HUES48 (cell line): ENCODE data around the gene PER1.
A peak's percentile ranks its signal among the peaks of the same experiment; 100 is the strongest.
"Not testable (repeated sequence)": the region's sequence is repeated elsewhere in the genome, so short reads cannot be mapped to it uniquely, and the experiment has no call there.

Experiments
- H3K27ac ChIP-seq: one replicate; pipeline ENCODE4 v1.7.0; 2013; ENCODE audit warnings: low read depth, low read length, inconsistent platforms
- H3K27me3 ChIP-seq: 2 replicates; pipeline ENCODE4 v1.6.1; 2013; ENCODE audit warnings: mild to moderate bottlenecking, low read length; ENCODE audit not compliant: control insufficient read depth, insufficient read depth
- H3K36me3 ChIP-seq: 2 replicates; pipeline ENCODE4 v1.6.1; 2013; ENCODE audit warnings: low read length; ENCODE audit not compliant: control insufficient read depth, insufficient read depth
- H3K4me1 ChIP-seq: 2 replicates; pipeline ENCODE4 v1.6.1; 2013; ENCODE audit warnings: mild to moderate bottlenecking, low read length; ENCODE audit not compliant: control insufficient read depth, insufficient read depth
- H3K4me3 ChIP-seq: 2 replicates; pipeline ENCODE4 v1.5.1; 2013; ENCODE audit warnings: mild to moderate bottlenecking, low read depth, low read length
- H3K9ac ChIP-seq: 2 replicates; pipeline ENCODE4 v1.6.1; 2013; ENCODE audit warnings: mild to moderate bottlenecking, low read depth, low read length, moderate library complexity
- H3K9me3 ChIP-seq: 2 replicates; pipeline ENCODE4 v1.6.1; 2013; ENCODE audit warnings: low read length; ENCODE audit not compliant: control insufficient read depth, insufficient read depth

PER1 gene

GRCh38 chr17:8186446-8186786 lies 34.2 kb upstream of the PER1 start:
- peak overlapping the region; percentile 13; the same call in 1 of the 2 replicates for H3K9ac ChIP-seq
- peak overlapping the region; percentile 44 for H3K27ac ChIP-seq
- H3K4me3 ChIP-seq = peak overlapping the region; percentile 87
- no peaks in the 10 kb centered on the region for H3K36me3 ChIP-seq
- H3K4me1 ChIP-seq = peaks cover 8% of the 10 kb centered on the region
- H3K9me3 ChIP-seq = no peaks in the 10 kb centered on the region
- H3K27me3 ChIP-seq = peaks cover 13% of the 10 kb centered on the region

GRCh38 chr17:8185582-8186445 lies 33.6 kb upstream of the PER1 start:
- H3K4me1 ChIP-seq = peaks cover 8% of the 10 kb centered on the region
- no peaks in the 10 kb centered on the region for H3K36me3 ChIP-seq
- H3K9ac ChIP-seq = peak overlapping the region; percentile 13; the same call in 1 of the 2 replicates
- H3K27me3 ChIP-seq = peaks cover 13% of the 10 kb centered on the region
- peak overlapping the region; percentile 87 for H3K4me3 ChIP-seq
- H3K27ac ChIP-seq = peak overlapping the region; percentile 44
- H3K9me3 ChIP-seq = no peaks in the 10 kb centered on the region

- no peaks in the 10 kb centered on the region for H3K9me3 ChIP-seq
- H3K9ac ChIP-seq = peak overlapping the region; percentile 68
- H3K36me3 ChIP-seq = no peaks in the 10 kb centered on the region
- peaks cover 20% of the 10 kb centered on the region for H3K4me1 ChIP-seq
- H3K27me3 ChIP-seq = no peaks in the 10 kb centered on the region
- peak overlapping the region; percentile 67 for H3K27ac ChIP-seq
- H3K4me3 ChIP-seq = peak overlapping the region; percentile 86
These were observed 25.0 kb upstream of the PER1 start for GRCh38 chr17:8176998-8177731.

DNA sequence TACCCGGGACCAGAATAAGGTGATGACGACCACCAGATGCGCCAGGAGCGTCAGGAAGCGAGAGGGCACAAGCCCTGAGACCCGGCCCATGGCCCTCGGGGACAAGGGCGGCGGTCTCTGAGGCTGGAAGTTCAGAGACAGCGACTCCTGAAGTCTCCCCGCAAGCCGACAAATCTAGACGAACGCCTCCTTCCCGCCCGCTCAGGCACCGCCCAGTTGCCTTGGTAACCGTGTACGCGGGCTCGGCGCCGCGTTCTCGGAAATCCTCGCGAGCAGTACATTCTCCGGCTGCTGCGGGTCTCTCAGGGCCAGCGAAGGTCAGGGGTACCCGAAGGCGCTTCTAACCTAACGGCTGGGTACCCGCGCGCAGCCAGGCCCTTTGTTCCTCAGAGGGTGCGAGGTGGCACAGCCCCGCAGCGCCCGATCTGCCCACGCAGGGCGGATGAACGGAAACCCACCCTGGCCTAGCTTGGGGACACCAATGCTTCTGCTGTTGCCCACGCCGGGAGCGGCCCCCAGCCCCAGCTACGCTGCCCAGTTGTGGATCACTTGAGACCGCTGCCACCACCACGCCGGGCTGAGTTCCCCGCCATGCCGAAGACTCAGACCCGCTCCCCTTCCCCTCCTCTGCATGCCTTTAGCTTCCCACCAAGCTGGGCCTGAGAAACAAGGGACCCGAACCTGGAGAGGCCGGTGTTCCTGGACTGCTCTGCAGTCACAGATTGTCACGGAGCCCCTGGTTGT lies 24.2 kb upstream of the PER1 start, which contains the start of gene TMEM107:
TMEM107 (minus strand) TSS at position 184 of the 744 bp plus-strand sequence; CDS start at position 90, 94 bp downstream.
- Histone ChIP-seq H3K27ac (peak within 1 kb of the TSS; percentile 67), H3K9ac (peak within 1 kb of the TSS; percentile 68), H3K4me1 (peaks cover 20% of the 10 kb centered on the region), H3K9me3 (no peaks in the 10 kb centered on the region), H3K27me3 (no peaks in the 10 kb centered on the region), H3K4me3 (peak within 1 kb of the TSS; percentile 86), H3K36me3 (no peaks in the 10 kb centered on the region)

DNA sequence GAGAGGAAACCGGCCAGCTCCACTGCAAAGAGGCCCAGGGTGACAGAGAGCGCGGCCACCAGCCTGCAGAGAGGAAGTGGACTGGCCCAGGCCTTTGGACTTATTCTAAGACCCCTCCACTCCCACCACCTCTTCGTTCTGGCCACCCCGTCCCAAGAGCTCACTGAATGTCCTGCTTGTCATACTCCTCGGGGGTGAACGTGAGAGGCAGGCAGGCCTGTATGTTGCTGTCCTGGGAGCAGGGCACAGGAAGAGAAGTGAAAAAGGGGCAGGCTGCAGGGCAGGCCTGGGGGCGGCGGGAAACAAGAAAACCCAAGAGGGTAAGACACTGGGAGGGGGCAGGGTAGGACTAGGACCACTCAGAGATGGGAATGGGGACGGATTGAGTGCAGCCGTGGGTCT lies 23.6 kb upstream of the PER1 start:
- H3K4me1 ChIP-seq = peaks cover 20% of the 10 kb centered on the region
- no peaks in the 10 kb centered on the region for H3K27me3 ChIP-seq
- no peaks in the 10 kb centered on the region for H3K36me3 ChIP-seq
- peak overlapping the region; percentile 68; the same call in 1 of the 2 replicates for H3K9ac ChIP-seq
- peak overlapping the region; percentile 86 for H3K4me3 ChIP-seq
- H3K27ac ChIP-seq = peak overlapping the region; percentile 67
- H3K9me3 ChIP-seq = no peaks in the 10 kb centered on the region

GRCh38 chr17:8173871-8174322 lies 21.7 kb upstream of the PER1 start:
- Histone ChIP-seq H3K9ac (peak overlapping the region; percentile 97), H3K27me3 (no peaks in the 10 kb centered on the region), H3K4me3 (peak overlapping the region; percentile 72), H3K4me1 (peaks cover 20% of the 10 kb centered on the region), H3K27ac (peak overlapping the region; percentile 98), H3K9me3 (no peaks in the 10 kb centered on the region), H3K36me3 (no peaks in the 10 kb centered on the region)

DNA sequence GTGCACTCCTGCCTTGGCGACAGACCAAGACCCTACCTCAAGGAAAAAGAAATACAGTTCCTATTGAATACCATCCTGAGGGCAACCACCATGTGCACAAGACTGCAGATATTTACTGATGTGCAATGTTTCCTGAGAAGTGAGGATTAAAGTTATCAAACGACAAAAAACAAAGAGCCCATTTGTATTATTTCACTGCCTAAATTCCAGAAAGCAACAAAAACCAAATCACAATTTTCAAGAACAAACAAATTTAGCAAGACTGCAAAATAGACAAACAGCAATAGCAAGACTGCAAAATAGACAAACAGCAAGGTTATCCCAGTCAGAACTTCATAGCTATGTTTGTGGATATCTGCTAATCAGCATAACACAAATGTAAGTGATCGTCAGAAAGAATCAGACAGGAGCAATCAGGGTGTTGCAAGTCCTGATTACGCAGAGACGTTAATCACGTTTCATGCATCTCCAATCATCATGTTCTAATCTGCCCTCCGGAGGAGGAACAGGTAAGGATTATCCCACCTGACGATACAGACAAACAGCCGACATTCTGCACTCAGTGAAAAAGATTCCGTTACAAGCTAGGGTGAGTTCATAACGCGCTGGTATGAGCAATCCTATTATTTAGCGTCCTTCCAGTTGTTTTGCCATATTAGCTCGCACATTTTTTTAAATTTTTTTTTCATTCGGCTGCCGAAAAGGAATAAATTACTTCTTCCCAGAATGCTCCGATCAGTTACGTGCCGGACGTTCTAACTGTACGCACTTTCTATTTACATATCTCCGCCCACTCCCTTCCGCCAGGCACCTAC lies 21.1 kb upstream of the PER1 start:
- Histone ChIP-seq H3K9ac (peak overlapping the region; percentile 97), H3K9me3 (no peaks in the 10 kb centered on the region), H3K27ac (peak overlapping the region; percentile 98), H3K27me3 (no peaks in the 10 kb centered on the region), H3K4me1 (peaks cover 20% of the 10 kb centered on the region), H3K36me3 (no peaks in the 10 kb centered on the region), H3K4me3 (peak overlapping the region; percentile 72)

DNA sequence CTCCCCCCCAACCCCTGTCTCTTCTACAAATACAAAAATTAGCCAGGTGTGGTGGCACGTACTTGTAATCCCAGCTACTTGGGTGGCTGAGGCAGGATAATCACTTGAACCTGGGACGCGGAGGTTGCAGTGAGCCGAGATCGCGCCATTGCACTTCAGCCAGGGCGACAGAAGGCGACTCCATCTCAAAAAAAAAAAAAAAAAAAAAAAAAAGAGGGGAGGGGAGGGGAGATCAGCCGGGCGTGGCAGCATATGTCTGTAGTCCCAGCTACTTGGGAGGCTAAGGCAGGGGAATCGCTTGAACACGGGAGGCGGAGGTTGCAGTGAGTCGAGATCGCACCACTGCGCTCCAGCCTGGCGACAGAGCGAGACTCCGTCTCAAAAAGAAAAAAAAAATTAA lies 18.0 kb upstream of the PER1 start:
- not testable (repeated sequence) for H3K4me3 ChIP-seq, H3K4me1 ChIP-seq, H3K9ac ChIP-seq, H3K27ac ChIP-seq, H3K9me3 ChIP-seq, H3K36me3 ChIP-seq, H3K27me3 ChIP-seq

DNA sequence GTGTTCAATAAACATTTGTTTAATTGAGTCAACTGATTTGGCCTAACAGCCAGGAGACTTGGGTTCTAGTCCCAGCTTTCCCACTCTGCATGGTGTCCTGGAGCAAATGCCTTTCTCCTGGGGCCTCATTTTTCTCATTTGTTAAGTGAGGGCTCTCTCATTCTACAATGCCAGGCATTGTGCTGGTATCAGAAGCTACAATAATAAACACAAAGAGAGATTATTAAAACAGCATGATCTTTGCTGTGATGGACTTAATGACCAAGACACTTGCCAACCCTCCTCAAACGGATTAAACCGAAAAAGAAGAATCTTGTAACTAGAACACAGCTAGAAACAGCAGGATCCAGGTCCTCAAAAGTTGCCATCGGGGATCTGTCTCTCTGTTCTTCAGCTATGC lies 15.3 kb upstream of the PER1 start:
- Histone ChIP-seq H3K27ac (no peak overlapping the region), H3K36me3 (no peaks in the 10 kb centered on the region), H3K27me3 (no peaks in the 10 kb centered on the region), H3K9ac (no peak overlapping the region), H3K9me3 (no peaks in the 10 kb centered on the region), H3K4me3 (no peak overlapping the region), H3K4me1 (peaks cover 13% of the 10 kb centered on the region)

DNA sequence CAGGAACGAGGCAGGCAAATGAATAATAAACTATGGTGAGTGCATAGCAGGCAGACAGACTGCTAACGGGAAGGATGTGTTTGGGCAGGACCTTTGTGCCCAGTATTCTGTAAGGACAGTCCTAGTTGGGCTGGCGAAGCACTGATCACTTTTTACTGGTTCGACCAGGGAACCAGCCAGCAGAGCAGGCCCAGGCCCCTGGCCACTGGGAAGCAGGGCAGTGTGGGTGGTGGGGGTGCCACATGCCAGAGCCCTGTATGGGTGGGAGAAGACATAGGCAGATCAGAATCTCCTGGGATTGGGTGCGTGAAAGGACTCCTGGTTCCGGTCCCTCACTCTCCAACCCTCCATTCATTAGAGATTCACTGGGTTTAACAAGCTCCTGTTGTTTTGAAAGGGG lies 14.5 kb upstream of the PER1 start:
- no peak overlapping the region for H3K9ac ChIP-seq
- H3K27me3 ChIP-seq = no peaks in the 10 kb centered on the region
- H3K9me3 ChIP-seq = no peaks in the 10 kb centered on the region
- H3K27ac ChIP-seq = no peak overlapping the region
- peaks cover 13% of the 10 kb centered on the region for H3K4me1 ChIP-seq
- no peak overlapping the region for H3K4me3 ChIP-seq
- H3K36me3 ChIP-seq = no peaks in the 10 kb centered on the region
